GM21529 (cell line): ENCODE results near the gene KCNMB3.
"Not testable (repeated sequence)": the region's sequence is repeated elsewhere in the genome, so short reads cannot be mapped to it uniquely, and the experiment has no call there.

Experiments
- ATAC-seq: cut with Tn5 transposase; IDR thresholded peaks from one replicate; pipeline ENCODE4 v1.9.1; 2021; ENCODE audit not compliant: unreplicated experiment

Gene KCNMB3

GRCh38 chr3:179265092-179265491 is 14.2 kb upstream of the KCNMB3 start:
- no peak for ATAC-seq

GRCh38 chr3:179264449-179264848 is 13.5 kb upstream of the KCNMB3 start:
- no peak for ATAC-seq

GRCh38 chr3:179263134-179263533 is 12.2 kb upstream of the KCNMB3 start:
- ATAC-seq, result no peak

- ATAC-seq, result peak; percentile 92
Measured at GRCh38 chr3:179260949-179261765, 10.2 kb upstream of the KCNMB3 start.

- ATAC-seq, result not testable (repeated sequence)
Measured at GRCh38 chr3:179259959-179260756, 9.2 kb upstream of the KCNMB3 start.

- no peak for ATAC-seq
Measured at GRCh38 chr3:179258820-179259219, 7.9 kb upstream of the KCNMB3 start.

- not testable (repeated sequence) for ATAC-seq
Measured at GRCh38 chr3:179257742-179258141, 6.8 kb upstream of the KCNMB3 start.

GRCh38 chr3:179256813-179257212 is 5.9 kb upstream of the KCNMB3 start:
- ATAC-seq, result no peak

- no peak for ATAC-seq
Measured at GRCh38 chr3:179247289-179248015, 3.5 kb downstream of the KCNMB3 start.

GRCh38 chr3:179244878-179245277 is 6.0 kb downstream of the KCNMB3 start:
- no peak for ATAC-seq

- not testable (repeated sequence) for ATAC-seq
Measured at GRCh38 chr3:179242859-179243258, 8.1 kb downstream of the KCNMB3 start.

GRCh38 chr3:179240299-179240698 is 10.6 kb downstream of the KCNMB3 start:
- peak; percentile 53 for ATAC-seq

- ATAC-seq, result peak; percentile 80
Measured at GRCh38 chr3:179236669-179237301, 14.1 kb downstream of the KCNMB3 start.

- no peak for ATAC-seq
Measured at GRCh38 chr3:179234199-179234598, 16.7 kb downstream of the KCNMB3 start.

- no peak for ATAC-seq
Measured at GRCh38 chr3:179233043-179233442, 17.9 kb downstream of the KCNMB3 start.

- no peak for ATAC-seq
Measured at GRCh38 chr3:179229177-179229576, 21.7 kb downstream of the KCNMB3 start.

- ATAC-seq, result no peak
Measured at GRCh38 chr3:179227349-179227748, 23.6 kb downstream of the KCNMB3 start.

- no peak for ATAC-seq
Measured at GRCh38 chr3:179224584-179224983, 26.3 kb downstream of the KCNMB3 start.

- no peak for ATAC-seq
Measured at GRCh38 chr3:179223548-179223947, 27.4 kb downstream of the KCNMB3 start.

- ATAC-seq, result not testable (repeated sequence)
Measured at GRCh38 chr3:179218213-179218612, 32.7 kb downstream of the KCNMB3 start.

GRCh38 chr3:179215550-179215949 is 35.4 kb downstream of the KCNMB3 start:
- ATAC-seq, result not testable (repeated sequence)
